K562 (cell line): Measurements from ENCODE around the gene SYNPR. TPM values are rescaled to one million over a fixed set of nuclear protein-coding genes. Genes with fewer than 3 reads are reported as not detected.

Experiments used
- BRD9 ChIP-seq: fragments of 450-650 bp; IDR thresholded peaks from 2 replicates; pipeline ENCODE4 v1.6.1; 2018; ENCODE audit warnings: low read depth; ENCODE audit not compliant: partially characterized antibody
- DACH1 ChIP-seq: fragments of 450-650 bp; IDR thresholded peaks from 2 replicates; pipeline ENCODE4 v1.6.1; 2018; ENCODE audit not compliant: partially characterized antibody
- ESRRA ChIP-seq: fragments of 450-650 bp; IDR thresholded peaks from 2 replicates; pipeline ENCODE4 v1.6.1; 2014; ENCODE audit warnings: low read depth, mild to moderate bottlenecking, moderate library complexity, borderline replicate concordance
- HIVEP1 ChIP-seq: fragments of 250-450 bp; sonication (Bioruptor Pico); IDR thresholded peaks from 2 replicates; pipeline ENCODE4 v1.4.0; 2020; ENCODE audit warnings: mild to moderate bottlenecking
- KLF6 ChIP-seq: fragments of 250-450 bp; sonication (Bioruptor Pico); IDR thresholded peaks from 2 replicates; pipeline ENCODE4 v1.4.0; 2020; ENCODE audit warnings: mild to moderate bottlenecking, moderate library complexity, borderline replicate concordance
- POLR2B ChIP-seq: fragments of 450-650 bp; IDR thresholded peaks from 2 replicates; pipeline ENCODE4 v1.6.1; 2018; ENCODE audit warnings: low read depth; ENCODE audit not compliant: partially characterized antibody
- POLR2H ChIP-seq: IDR thresholded peaks from 2 replicates; pipeline ENCODE4 v1.6.1; 2016; ENCODE audit warnings: missing genetic modification characterization, low read depth, mild to moderate bottlenecking, control low read depth, missing compliant biosample characterization, moderate library complexity
- PRMT5 ChIP-seq: sonication (generic); formaldehyde crosslinking; IDR thresholded peaks from 2 replicates; pipeline ENCODE4 v1.5.0; 2020; ENCODE audit warnings: missing genetic modification reagents
- SMAD3 ChIP-seq: fragments of 450-650 bp; formaldehyde crosslinking; conservative IDR thresholded peaks from 2 replicates; pipeline ENCODE4 v1.4.0; 2020; ENCODE audit warnings: mild to moderate bottlenecking
- SMARCA5 ChIP-seq: fragments of 450-650 bp; IDR thresholded peaks from 2 replicates; pipeline ENCODE4 v1.6.1; 2016
- TEAD1 ChIP-seq, 2 experiments: fragments of 450-650 bp in 1 of 2; sonication (generic) in 1 of 2; formaldehyde crosslinking; IDR thresholded peaks; 2 replicates each; pipeline versions ENCODE4 v1.4.0 to v1.8.0; 2020 to 2022; ENCODE audit warnings: mild to moderate bottlenecking in 2 of 2, missing genetic modification reagents in 1 of 2
- THAP12 ChIP-seq: fragments of 250-450 bp; sonication (Bioruptor Pico); IDR thresholded peaks from 2 replicates; pipeline ENCODE4 v1.9.0; 2021; ENCODE audit warnings: mild to moderate bottlenecking, inconsistent platforms
- XRCC3 ChIP-seq: fragments of 450-650 bp; IDR thresholded peaks from 2 replicates; pipeline ENCODE4 v1.6.1; 2017; ENCODE audit warnings: mild to moderate bottlenecking, moderate library complexity
- ZBTB17 ChIP-seq: fragments of 450-650 bp; formaldehyde crosslinking; IDR thresholded peaks from 2 replicates; pipeline ENCODE4 v1.4.0; 2020; ENCODE audit warnings: mild to moderate bottlenecking
- ZNF197 ChIP-seq: fragments of 200-800 bp; sonication (Bioruptor generic); IDR thresholded peaks from 2 replicates; pipeline ENCODE4 v1.6.1; 2016; ENCODE audit warnings: low read depth, missing genetic modification characterization, missing compliant biosample characterization
- ZNF583 ChIP-seq: fragments of 250-450 bp; sonication (Bioruptor Pico); IDR thresholded peaks from 2 replicates; pipeline ENCODE4 v1.4.0; 2020
- polyA plus RNA-seq, 8 experiments: library from polyadenylated mRNA; depleted of rRNA in 4 of 8; stranded (reverse) in 5 of 8; unstranded in 3 of 8; fragments of >200 nt; fragmentation: Nextera tagmentation in 2 of 8; fragmentation: Illumina TruSeq in 1 of 8; extraction: Ambion mirVana in 2 of 8; extraction: Trizol in 1 of 8; gene quantifications; 2 replicates each; pipeline versions ENCODE4 v1.2.1 to v1.2.3, GENCODE V29; 2011 to 2014; ENCODE audit warnings: inconsistent platforms in 1 of 8, missing spikeins in 1 of 8
- total RNA-seq, 7 experiments: library from RNA; depleted of rRNA in 6 of 7; stranded (reverse); fragments of >200 nt in 6 of 7; fragmentation: Illumina TruSeq in 2 of 7; extraction: Trizol in 2 of 7; gene quantifications; 2 replicates each; pipeline versions ENCODE4 v1.2.1 to v1.2.3, GENCODE V29; 2011 to 2021; ENCODE audit warnings: low replicate concordance in 1 of 7
- TF ChIP-seq, protein P1 (sequence below), 2 experiments: fragments of 200-800 bp in 1 of 2; sonication (Bioruptor generic) in 1 of 2; sonication (generic) in 1 of 2; formaldehyde crosslinking in 1 of 2; IDR thresholded peaks in 1 of 2; conservative IDR thresholded peaks in 1 of 2; 2 replicates each; pipeline versions ENCODE4 v1.5.0 to v1.6.1; 2016 to 2020; ENCODE audit warnings: missing compliant biosample characterization in 1 of 2, missing genetic modification characterization in 1 of 2, missing genetic modification reagents in 1 of 2
- TF ChIP-seq, protein P2 (sequence below): fragments of 250-450 bp; sonication (Bioruptor Pico); IDR thresholded peaks from 2 replicates; pipeline ENCODE4 v1.8.0; 2021; ENCODE audit warnings: moderate library complexity, mild to moderate bottlenecking, inconsistent platforms
- TF ChIP-seq, protein P3 (sequence below): fragments of 250-450 bp; sonication (Bioruptor Pico); IDR thresholded peaks from 2 replicates; pipeline ENCODE4 v1.4.0; 2020

The SYNPR gene
- total and polyA plus RNA-seq, 9 of the 15 experiments (the other 6 are each of a cell fraction or from before 2014, with no cell fraction given), result not detected

GRCh38 chr3:63582943-63583500 is 304.9 kb downstream of the SYNPR start (continued):
- TF ChIP-seq, protein P1, sequence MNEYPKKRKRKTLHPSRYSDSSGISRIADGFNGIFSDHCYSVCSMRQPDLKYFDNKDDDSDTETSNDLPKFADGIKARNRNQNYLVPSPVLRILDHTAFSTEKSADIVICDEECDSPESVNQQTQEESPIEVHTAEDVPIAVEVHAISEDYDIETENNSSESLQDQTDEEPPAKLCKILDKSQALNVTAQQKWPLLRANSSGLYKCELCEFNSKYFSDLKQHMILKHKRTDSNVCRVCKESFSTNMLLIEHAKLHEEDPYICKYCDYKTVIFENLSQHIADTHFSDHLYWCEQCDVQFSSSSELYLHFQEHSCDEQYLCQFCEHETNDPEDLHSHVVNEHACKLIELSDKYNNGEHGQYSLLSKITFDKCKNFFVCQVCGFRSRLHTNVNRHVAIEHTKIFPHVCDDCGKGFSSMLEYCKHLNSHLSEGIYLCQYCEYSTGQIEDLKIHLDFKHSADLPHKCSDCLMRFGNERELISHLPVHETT (CRISPR knock-in tag; conservative IDR thresholded peaks at IDR 0.05 in 1 of 2, IDR thresholded peaks at IDR 0.05 in 1 of 2), result peak in 1 of 2 experiments; percentile 67; a peak in 2 of 4 replicates
- TF ChIP-seq ZNF583 (CRISPR knock-in tag) (0 out of 2 replicates have a peak, but pooled peaks have one; percentile 67), SMAD3 (CRISPR knock-in tag) (0 out of 2 replicates have a peak, but pooled peaks have one; percentile 36), PRMT5 (CRISPR knock-in tag) (no peak), SMARCA5 (no peak), KLF6 (CRISPR knock-in tag) (peak; percentile 74; the same call in 1 of the 2 replicates), HIVEP1 (CRISPR knock-in tag) (0 out of 2 replicates have a peak, but pooled peaks have one; percentile 26), ZNF197 (0 out of 2 replicates have a peak, but pooled peaks have one; percentile 48), TEAD1 (CRISPR knock-in tag; IDR thresholded peaks at IDR 0.05) (peak in 1 of 2 experiments; percentile 92; a peak in 2 of 4 replicates), XRCC3 (no peak), ZBTB17 (CRISPR knock-in tag) (no peak), THAP12 (CRISPR knock-in tag) (no peak), POLR2B (no peak), POLR2H (no peak), BRD9 (no peak), ESRRA (no peak), DACH1 (no peak)
- TF ChIP-seq, protein P2, sequence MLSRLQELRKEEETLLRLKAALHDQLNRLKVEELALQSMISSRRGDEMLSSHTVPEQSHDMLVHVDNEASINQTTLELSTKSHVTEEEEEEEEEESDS (CRISPR knock-in tag), result no peak
- TF ChIP-seq, protein P3, sequence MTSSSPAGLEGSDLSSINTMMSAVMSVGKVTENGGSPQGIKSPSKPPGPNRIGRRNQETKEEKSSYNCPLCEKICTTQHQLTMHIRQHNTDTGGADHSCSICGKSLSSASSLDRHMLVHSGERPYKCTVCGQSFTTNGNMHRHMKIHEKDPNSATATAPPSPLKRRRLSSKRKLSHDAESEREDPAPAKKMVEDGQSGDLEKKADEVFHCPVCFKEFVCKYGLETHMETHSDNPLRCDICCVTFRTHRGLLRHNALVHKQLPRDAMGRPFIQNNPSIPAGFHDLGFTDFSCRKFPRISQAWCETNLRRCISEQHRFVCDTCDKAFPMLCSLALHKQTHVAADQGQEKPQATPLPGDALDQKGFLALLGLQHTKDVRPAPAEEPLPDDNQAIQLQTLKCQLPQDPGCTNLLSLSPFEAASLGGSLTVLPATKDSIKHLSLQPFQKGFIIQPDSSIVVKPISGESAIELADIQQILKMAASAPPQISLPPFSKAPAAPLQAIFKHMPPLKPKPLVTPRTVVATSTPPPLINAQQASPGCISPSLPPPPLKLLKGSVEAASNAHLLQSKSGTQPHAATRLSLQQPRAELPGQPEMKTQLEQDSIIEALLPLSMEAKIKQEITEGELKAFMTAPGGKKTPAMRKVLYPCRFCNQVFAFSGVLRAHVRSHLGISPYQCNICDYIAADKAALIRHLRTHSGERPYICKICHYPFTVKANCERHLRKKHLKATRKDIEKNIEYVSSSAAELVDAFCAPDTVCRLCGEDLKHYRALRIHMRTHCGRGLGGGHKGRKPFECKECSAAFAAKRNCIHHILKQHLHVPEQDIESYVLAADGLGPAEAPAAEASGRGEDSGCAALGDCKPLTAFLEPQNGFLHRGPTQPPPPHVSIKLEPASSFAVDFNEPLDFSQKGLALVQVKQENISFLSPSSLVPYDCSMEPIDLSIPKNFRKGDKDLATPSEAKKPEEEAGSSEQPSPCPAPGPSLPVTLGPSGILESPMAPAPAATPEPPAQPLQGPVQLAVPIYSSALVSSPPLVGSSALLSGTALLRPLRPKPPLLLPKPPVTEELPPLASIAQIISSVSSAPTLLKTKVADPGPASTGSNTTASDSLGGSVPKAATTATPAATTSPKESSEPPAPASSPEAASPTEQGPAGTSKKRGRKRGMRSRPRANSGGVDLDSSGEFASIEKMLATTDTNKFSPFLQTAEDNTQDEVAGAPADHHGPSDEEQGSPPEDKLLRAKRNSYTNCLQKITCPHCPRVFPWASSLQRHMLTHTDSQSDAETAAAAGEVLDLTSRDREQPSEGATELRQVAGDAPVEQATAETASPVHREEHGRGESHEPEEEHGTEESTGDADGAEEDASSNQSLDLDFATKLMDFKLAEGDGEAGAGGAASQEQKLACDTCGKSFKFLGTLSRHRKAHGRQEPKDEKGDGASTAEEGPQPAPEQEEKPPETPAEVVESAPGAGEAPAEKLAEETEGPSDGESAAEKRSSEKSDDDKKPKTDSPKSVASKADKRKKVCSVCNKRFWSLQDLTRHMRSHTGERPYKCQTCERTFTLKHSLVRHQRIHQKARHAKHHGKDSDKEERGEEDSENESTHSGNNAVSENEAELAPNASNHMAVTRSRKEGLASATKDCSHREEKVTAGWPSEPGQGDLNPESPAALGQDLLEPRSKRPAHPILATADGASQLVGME, result no peak
